MM.1S (cell line): ENCODE results near the gene BRME1.

Experiments
- DNase-seq: peaks from one replicate; pipeline ENCODE4 v3.0.0-alpha.2; 2015
- H2AFZ ChIP-seq: fragments of 300-600 bp; sonication (generic); 2 replicates; pipeline ENCODE4 v1.6.0; 2016; ENCODE audit warnings: antibody characterized with exemption, low read length
- H3F3A ChIP-seq: fragments of 300-600 bp; sonication (generic); 2 replicates; pipeline ENCODE4 v1.6.1; 2016; ENCODE audit warnings: mild to moderate bottlenecking, antibody characterized with exemption, low read length, moderate library complexity, mixed read lengths; ENCODE audit not compliant: insufficient read depth
- H3K27ac ChIP-seq: fragments of 300-600 bp; sonication (generic); 2 replicates; pipeline ENCODE4 v1.5.1; 2016; ENCODE audit warnings: mild to moderate bottlenecking, low read length
- H3K27me3 ChIP-seq: fragments of 300-600 bp; sonication (generic); replicated peaks from 2 replicates; pipeline ENCODE4 v1.6.0; 2016; ENCODE audit warnings: low read length; ENCODE audit not compliant: insufficient read depth
- H3K36me3 ChIP-seq: fragments of 300-600 bp; sonication (generic); replicated peaks from 2 replicates; pipeline ENCODE4 v1.6.1; 2016; ENCODE audit warnings: mild to moderate bottlenecking, low read length, mixed read lengths; ENCODE audit not compliant: insufficient read depth
- H3K4me1 ChIP-seq: fragments of 300-600 bp; sonication (generic); 2 replicates; pipeline ENCODE4 v1.6.1; 2016; ENCODE audit warnings: low read length, mixed read lengths
- H3K4me2 ChIP-seq: fragments of 300-600 bp; sonication (generic); 2 replicates; pipeline ENCODE4 v1.6.0; 2016; ENCODE audit warnings: low read depth, low read length
- H3K4me3 ChIP-seq: fragments of 300-600 bp; sonication (generic); 2 replicates; pipeline ENCODE4 v1.5.1; 2016; ENCODE audit warnings: low read length, mixed read lengths
- H3K79me2 ChIP-seq: fragments of 300-600 bp; sonication (generic); 2 replicates; pipeline ENCODE4 v1.6.1; 2016; ENCODE audit warnings: mixed run types, low read length, mixed read lengths
- H3K9ac ChIP-seq: fragments of 300-600 bp; sonication (generic); 2 replicates; pipeline ENCODE4 v1.6.1; 2016; ENCODE audit warnings: low read length, mixed read lengths
- H3K9me2 ChIP-seq: fragments of 300-600 bp; sonication (generic); replicated peaks from 2 replicates; pipeline ENCODE4 v1.6.1; 2016; ENCODE audit warnings: mild to moderate bottlenecking, low read length, mixed read lengths; ENCODE audit not compliant: insufficient read depth
- H3K9me3 ChIP-seq: fragments of 300-600 bp; sonication (generic); replicated peaks from 2 replicates; pipeline ENCODE4 v1.6.1; 2016; ENCODE audit warnings: mild to moderate bottlenecking, low read length, mixed read lengths; ENCODE audit not compliant: insufficient read depth
- H4K20me1 ChIP-seq: fragments of 300-600 bp; sonication (generic); 2 replicates; pipeline ENCODE4 v1.6.1; 2016; ENCODE audit warnings: mild to moderate bottlenecking, low read length, moderate library complexity, mixed read lengths; ENCODE audit not compliant: insufficient read depth
- CTCF ChIP-seq: fragments of 300-600 bp; sonication (generic); IDR thresholded peaks from 2 replicates; pipeline ENCODE4 v1.5.1; 2016; ENCODE audit warnings: antibody characterized with exemption, low read length, mixed read lengths
- EZH2 ChIP-seq: fragments of 300-600 bp; sonication (generic); optimal IDR thresholded peaks from 2 replicates; pipeline ENCODE3; 2017; ENCODE audit warnings: low read depth, mild to moderate bottlenecking, antibody characterized with exemption, low read length, mixed read lengths
- EZH2phosphoT487 ChIP-seq: fragments of 300-600 bp; sonication (generic); IDR thresholded peaks from 2 replicates; pipeline ENCODE4 v1.6.1; 2018; ENCODE audit warnings: antibody characterized with exemption, low read length

Gene BRME1

GRCh38 chr19:13908674-13909073 lies 2.8 kb upstream of the BRME1 start:
- Histone ChIP-seq H3K9ac (no peak overlapping the region), H3K4me3 (no peak overlapping the region), H3K4me2 (no peak overlapping the region), H3K27me3 (no peaks in the 10 kb centered on the region), H3K27ac (no peak overlapping the region), H3K4me1 (peaks cover 4% of the 10 kb centered on the region; the same call in 1 of the 2 replicates), H4K20me1 (no peaks in the 10 kb centered on the region), H3F3A (0 out of 2 replicates have a peak, but pooled peaks cover 3% of the 10 kb centered on the region), H3K9me2 (no peaks in the 10 kb centered on the region), H2AFZ (no peak overlapping the region), H3K9me3 (no peaks in the 10 kb centered on the region), H3K79me2 (peaks cover 8% of the 10 kb centered on the region; the same call in 1 of the 2 replicates), H3K36me3 (no peaks in the 10 kb centered on the region)
- no peak for DNase-seq
- no peak for TF ChIP-seq EZH2phosphoT487
- no peak for TF ChIP-seq EZH2
- no peak for TF ChIP-seq CTCF

GRCh38 chr19:13906910-13907309 lies 993 bp upstream of the BRME1 start:
- H3K27ac ChIP-seq, result no peak overlapping the region
- H3K9me2 ChIP-seq, result no peaks in the 10 kb centered on the region
- no peaks in the 10 kb centered on the region for H4K20me1 ChIP-seq
- no peaks in the 10 kb centered on the region for H3K9me3 ChIP-seq
- H3F3A ChIP-seq, result 0 out of 2 replicates have a peak, but pooled peaks cover 3% of the 10 kb centered on the region
- no peak for DNase-seq
- no peak for TF ChIP-seq EZH2phosphoT487
- TF ChIP-seq EZH2, result no peak
- TF ChIP-seq CTCF, result no peak
- H3K9ac ChIP-seq, result peak overlapping the region; percentile 78
- peak overlapping the region; percentile 86 for H3K4me3 ChIP-seq
- peaks cover 8% of the 10 kb centered on the region; the same call in 1 of the 2 replicates for H3K79me2 ChIP-seq
- no peaks in the 10 kb centered on the region for H3K27me3 ChIP-seq
- H3K36me3 ChIP-seq, result no peaks in the 10 kb centered on the region
- peak overlapping the region; percentile 60 for H2AFZ ChIP-seq
- peak overlapping the region; percentile 92 for H3K4me2 ChIP-seq
- H3K4me1 ChIP-seq, result peaks cover 4% of the 10 kb centered on the region; the same call in 1 of the 2 replicates

- Histone ChIP-seq H3K27me3 (no peaks in the 10 kb centered on the region), H3K4me2 (peak overlapping the region; percentile 92), H3K9ac (peak overlapping the region; percentile 78), H3K36me3 (no peaks in the 10 kb centered on the region), H3K9me2 (no peaks in the 10 kb centered on the region), H3F3A (0 out of 2 replicates have a peak, but pooled peaks cover 3% of the 10 kb centered on the region), H3K4me1 (peaks cover 4% of the 10 kb centered on the region; the same call in 1 of the 2 replicates), H2AFZ (peak overlapping the region; percentile 60), H3K4me3 (peak overlapping the region; percentile 86), H4K20me1 (no peaks in the 10 kb centered on the region), H3K9me3 (no peaks in the 10 kb centered on the region), H3K27ac (peak overlapping the region; percentile 30; the same call in 1 of the 2 replicates), H3K79me2 (peaks cover 8% of the 10 kb centered on the region; the same call in 1 of the 2 replicates)
- DNase-seq, result peak; percentile 33
- TF ChIP-seq EZH2phosphoT487 (no peak), EZH2 (no peak), CTCF (no peak)
These were observed 596 bp upstream of the BRME1 start for GRCh38 chr19:13906521-13906904.
